Amniotic stem cell (primary cell): ENCODE results near the gene RPGR.

Experiments
- DNase-seq: peaks from one replicate; lab custom pipeline; 2025; lab: John Stamatoyannopoulos, UW

The RPGR gene

GRCh38 chrX:38320819-38321218 lies 6.5 kb downstream of the RPGR start:
- DNase-seq: no peak

- DNase-seq: no peak
Observed at GRCh38 chrX:38318606-38319005, 8.7 kb downstream of the RPGR start.

DNA sequence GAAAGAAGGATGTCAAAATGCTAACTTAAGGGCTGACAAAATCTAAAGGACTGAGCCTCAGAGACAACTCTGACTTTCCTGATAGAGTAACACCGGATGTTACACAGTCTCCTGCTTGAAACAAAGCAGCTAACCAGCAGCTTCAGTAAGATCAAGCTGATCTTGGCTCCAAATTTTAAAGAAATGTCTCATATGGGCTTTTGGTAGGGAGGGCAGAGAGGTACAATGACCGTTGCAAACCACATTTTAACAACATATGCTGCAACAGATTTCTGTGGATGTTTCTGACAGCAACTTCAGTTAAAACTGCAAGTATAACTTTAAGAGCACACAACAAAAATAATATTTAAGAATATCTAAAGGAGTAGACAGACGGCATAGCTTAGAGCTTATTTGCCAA lies 9.1 kb downstream of the RPGR start:
- no peak for DNase-seq

DNA sequence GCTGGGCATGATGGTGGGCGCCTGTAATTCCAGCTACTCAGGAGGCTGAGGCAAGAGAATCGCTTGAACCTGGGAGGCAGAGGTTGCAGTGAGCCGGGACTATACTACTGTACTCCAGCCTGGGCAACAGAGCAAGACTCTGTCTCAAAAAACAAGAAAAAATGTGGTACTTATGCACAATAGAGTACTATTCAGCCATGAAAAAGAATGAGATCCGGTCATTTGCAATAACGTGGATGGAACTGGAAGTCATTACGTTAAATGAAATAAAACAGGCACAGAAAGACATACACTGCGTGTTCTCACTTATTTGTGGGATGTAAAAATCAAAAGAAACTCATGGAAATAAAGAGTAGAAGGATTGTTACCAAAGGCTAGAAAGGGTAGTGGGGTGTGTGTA lies 12.1 kb downstream of the RPGR start:
- DNase-seq: no peak

DNA sequence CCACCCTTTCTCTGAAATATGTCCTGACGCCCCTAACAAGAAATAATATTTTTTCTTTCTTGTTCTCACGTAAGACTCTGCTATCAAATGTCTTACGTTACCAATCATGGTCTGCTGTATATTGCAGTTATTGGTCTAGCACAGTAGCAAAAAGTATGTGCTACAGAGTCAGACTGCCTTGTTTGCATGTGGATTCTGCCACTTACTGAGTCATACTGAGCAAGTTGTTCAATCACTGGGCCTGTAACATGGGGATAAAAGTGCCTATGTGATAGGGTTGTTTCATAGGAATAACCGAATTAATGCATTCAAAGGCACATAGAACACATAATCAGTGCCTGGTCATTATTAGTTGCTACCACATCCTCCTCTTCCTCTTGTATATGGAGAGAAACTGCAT lies 14.1 kb downstream of the RPGR start:
- no peak for DNase-seq

DNA sequence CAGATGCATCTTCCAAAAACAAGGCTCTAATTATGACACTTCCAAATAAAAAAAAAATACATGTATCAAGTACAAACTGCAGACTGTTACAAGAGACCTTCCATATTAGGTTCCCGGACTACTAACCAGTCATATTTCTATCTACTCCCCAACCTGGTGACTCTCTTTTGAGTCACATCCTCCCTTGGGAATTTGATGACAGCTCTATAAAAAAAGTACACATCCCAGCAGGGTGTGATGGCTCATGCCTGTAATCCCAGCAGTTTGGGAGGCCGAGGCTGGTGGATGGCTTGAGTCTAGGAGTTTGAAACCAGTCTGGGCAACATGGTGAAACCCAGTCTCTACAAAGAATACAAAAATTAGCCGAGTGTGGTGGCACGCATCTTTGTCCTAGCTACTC lies 14.9 kb downstream of the RPGR start:
- DNase-seq: peak; percentile 11

GRCh38 chrX:38311743-38312142 lies 15.6 kb downstream of the RPGR start:
- DNase-seq: no peak

- no peak for DNase-seq
Observed at GRCh38 chrX:38305971-38306370, 21.3 kb downstream of the RPGR start.

DNA sequence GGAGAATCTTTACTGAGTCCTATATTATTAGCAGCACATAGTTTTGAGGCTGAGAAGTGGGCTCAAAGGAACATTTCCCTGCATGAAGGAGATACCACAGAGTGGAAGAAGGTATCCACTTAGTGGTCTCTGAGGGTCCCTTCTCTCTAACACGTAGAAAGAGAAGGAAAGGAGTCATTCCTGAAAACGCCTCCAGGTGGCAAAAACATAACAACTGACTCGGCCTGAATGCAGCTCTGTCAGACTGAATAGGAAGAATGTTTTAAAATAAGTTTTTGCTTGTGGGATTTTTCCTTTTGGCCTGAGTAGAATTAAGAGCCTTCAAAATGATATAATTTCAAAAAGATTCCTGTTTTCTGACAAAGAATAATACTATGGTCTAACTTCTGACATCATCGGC lies 23.3 kb downstream of the RPGR start:
- DNase-seq: no peak

DNA sequence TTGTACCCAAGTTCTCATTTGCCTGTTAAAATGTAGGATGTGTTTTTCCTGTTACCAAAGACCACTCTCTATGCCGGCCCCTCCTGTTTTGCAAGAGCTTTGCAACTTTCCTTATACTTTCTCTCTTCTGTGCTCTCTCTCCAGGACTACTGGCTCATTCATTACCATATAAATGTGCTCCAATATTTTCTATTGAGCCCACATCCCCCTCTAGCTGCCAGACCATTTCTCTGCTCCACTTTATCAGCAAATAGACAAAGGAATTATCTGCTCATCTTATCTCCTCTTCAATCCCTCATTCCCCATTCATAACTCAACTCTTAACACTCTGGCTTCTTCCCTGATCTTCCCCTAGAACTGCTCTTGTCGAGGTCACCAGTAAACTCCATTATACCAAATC lies 33.6 kb downstream of the RPGR start:
- no peak for DNase-seq

GRCh38 chrX:38287674-38288073 lies 39.6 kb downstream of the RPGR start:
- no peak for DNase-seq

DNA sequence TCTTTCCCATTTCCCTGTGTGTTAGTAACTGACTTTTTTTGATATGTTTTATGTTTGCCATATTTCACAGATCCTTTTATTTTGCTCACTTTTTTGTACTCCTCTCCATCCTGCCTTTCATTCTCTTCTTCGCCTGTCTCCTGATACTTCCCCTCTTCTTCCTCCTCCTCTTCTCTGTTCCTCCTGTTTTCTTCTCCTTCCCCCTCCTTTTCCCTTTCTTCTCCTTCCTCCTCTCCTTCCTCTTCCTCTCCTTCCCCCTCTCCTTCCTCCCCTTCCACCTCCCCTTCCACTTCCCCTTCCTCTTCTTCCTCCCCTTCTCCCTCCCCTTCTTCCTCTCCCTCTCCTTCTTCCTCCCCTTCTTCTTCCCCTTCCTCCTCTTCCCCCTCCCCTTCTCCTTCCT lies 41.7 kb downstream of the RPGR start:
- DNase-seq: no peak

GRCh38 chrX:38282049-38282448 lies 45.3 kb downstream of the RPGR start:
- no peak for DNase-seq

DNA sequence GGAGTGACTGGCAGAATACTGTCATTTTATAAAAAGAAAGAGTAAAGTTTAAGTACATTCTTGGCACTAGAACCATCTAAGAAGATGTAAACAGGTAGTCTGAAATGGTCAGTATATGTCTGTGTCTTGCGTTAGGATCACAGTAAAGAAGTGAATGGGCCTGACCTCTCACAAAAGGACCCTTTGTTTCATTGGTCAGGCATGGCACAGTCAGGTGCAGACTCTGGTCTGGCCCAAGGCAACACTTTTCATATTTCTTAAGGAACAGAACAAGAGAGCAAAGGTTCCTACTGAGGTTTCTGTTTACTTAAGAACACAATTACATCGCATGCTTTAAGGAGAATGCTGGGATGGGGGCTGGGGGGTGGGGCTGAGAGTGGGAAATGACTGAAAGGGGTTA lies 48.1 kb downstream of the RPGR start:
- DNase-seq: no peak

DNA sequence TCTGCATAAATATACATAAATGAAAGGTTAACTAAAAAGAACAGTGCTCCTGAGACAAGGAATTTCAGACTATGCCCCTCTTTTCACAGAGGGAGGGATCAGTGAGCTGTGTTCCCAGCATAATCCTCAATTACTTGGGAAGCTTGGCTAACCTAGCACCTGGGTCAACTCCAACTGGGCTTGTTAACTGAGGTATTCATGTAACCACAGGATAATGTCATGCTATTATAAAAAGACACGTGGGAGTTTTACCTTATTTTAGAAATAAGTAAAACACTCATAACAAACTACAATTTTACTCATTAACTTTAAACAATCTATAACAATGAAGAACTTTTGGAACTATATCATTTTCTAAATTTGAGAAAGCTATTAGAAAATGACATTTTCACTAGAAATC lies 48.6 kb downstream of the RPGR start:
- DNase-seq: no peak

DNA sequence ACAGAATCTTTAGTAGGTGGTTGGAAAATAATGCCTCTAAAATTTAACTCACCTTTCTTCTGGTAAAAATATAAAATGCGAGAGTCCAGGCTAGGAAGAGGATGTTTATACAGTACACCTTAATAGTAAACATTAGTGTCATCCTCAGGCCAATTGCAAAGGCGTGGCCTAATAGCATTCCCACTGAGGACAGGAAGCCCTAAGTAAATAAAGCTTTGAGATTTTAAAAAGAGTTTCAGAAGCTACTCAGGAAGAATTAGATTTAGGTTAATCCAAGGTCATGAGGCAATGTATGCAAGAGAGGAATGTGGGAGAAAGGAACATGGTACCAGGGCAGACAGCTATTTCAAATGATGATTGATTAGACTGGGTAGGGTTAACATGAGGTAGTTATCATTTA lies 49.5 kb downstream of the RPGR start:
- no peak for DNase-seq

DNA sequence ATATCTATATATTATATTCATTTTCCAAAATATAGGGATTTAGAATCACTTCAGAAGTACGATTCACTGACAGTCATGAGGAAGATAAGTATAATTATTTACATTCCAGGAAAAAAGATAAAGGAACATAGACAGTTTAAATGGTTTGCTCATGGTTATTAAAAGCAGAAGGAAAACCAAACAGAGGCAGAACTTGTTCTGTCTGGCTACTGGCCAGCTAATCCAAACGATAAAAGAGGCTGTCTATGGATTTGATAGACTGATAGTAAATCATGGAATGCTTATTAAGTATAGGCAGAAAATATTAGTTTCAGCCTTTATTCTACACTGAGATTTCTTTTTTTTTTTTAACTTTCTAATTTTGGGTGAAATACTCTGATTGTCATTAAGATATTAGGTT lies 50.2 kb downstream of the RPGR start:
- no peak for DNase-seq

GRCh38 chrX:38276089-38276488 lies 51.2 kb downstream of the RPGR start:
- DNase-seq: no peak

DNA sequence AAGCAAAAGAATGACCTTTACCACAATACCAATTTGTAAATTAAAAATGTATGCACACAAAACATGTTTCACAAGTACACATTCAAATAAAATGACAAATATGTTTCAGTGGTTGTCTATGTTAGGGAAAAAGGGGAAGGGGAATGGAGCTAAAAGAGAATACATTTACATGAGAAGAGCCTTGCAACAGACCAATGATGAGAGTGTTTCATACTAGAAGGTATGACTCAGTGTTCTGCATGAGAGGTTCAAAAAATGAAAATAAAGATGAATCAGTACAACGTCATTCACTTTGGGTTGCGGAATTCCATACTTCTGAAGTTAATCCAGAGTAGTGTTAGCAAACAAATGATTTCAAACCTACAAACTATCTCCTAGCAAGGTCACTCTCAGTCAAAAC lies 51.7 kb downstream of the RPGR start:
- peak; percentile 54 for DNase-seq

DNA sequence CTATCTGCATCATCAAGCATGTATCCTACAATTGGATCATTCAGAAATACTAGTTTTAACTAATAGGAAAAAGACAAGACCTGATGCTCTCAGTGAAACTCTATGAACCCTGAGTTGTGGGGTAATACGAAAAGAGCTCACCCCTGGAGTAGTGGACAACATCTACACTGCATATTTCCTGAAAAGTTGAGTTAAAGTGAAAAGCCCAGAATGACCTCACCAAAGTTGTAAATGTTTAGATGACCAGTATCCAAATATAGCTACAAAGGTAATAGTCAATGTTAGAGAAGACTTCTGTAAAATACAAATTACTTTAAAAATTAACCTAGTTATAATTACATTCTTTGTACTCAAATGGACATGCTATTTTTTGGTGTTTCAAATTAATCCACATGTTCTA lies 53.9 kb downstream of the RPGR start:
- no peak for DNase-seq

DNA sequence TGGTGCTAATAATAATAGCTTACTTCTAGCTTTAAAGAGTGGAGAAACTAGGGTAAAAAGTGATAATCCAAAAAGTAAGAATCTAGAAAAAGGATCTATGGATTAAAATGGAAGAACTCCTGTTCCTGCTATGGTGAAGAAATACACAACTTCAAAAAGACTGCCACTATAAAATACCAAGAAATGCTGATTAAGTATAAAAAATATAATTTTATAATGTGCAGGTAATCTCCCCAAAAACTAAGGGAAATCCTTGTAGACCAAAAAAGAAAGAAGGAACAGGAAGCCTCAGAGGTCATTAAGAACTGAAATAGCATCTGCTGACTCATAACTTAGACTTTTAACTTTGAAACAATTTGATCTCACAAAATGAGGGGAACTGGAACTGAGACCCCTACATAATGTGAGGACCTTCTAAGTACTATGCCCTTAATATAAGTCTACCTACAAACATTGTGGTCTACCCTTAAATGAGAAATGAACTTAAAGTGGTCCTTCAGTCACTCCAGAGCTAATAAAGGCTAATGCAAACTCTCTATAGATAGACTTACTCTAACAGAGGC lies 56.1 kb downstream of the RPGR start:
- DNase-seq: no peak

GRCh38 chrX:38268011-38268410 lies 59.3 kb downstream of the RPGR start:
- DNase-seq: no peak

- DNase-seq: peak; percentile 8
Observed at GRCh38 chrX:38262715-38263620, 64.3 kb downstream of the RPGR start.

GRCh38 chrX:38260231-38260630 lies 67.1 kb downstream of the RPGR start:
- no peak for DNase-seq
